Keratinocyte (primary cell): ENCODE data around the gene SDE2.

Experiments
- EZH2 ChIP-seq: IDR thresholded peaks from one replicate; pipeline ENCODE4 v1.6.1; 2012; ENCODE audit warnings: inconsistent platforms, mild to moderate bottlenecking, low read length, moderate library complexity
- TF ChIP-seq, protein P1 (sequence below), 3 experiments: IDR thresholded peaks in 1 of 3; conservative IDR thresholded peaks in 1 of 3; optimal IDR thresholded peaks in 1 of 3; 2 replicates in 2 of 3; 3 replicates in 1 of 3; pipeline versions ENCODE3 to v1.5.1; 2011; ENCODE audit warnings: low read length in 3 of 3, mild to moderate bottlenecking in 3 of 3, moderate library complexity in 2 of 3, control low read depth in 1 of 3, inconsistent platforms in 1 of 3; ENCODE audit not compliant: insufficient read depth in 2 of 3; ENCODE audit errors: extremely low read depth in 1 of 3

DNA sequence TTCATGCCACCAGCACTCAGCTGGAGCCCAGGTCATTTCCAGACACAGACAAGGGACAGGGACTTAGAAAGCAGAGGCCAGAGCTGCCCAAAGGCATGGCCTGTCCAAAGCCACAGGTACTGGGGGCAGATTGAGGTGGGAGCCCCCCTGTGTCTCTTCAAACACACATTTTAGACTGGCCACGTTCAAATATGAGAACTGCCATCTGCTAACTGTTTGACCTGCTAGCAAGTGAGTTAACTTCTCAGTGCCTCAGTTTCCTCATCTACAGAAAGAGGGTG, 57.3 kb downstream of the SDE2 start:
- TF ChIP-seq, protein P1, sequence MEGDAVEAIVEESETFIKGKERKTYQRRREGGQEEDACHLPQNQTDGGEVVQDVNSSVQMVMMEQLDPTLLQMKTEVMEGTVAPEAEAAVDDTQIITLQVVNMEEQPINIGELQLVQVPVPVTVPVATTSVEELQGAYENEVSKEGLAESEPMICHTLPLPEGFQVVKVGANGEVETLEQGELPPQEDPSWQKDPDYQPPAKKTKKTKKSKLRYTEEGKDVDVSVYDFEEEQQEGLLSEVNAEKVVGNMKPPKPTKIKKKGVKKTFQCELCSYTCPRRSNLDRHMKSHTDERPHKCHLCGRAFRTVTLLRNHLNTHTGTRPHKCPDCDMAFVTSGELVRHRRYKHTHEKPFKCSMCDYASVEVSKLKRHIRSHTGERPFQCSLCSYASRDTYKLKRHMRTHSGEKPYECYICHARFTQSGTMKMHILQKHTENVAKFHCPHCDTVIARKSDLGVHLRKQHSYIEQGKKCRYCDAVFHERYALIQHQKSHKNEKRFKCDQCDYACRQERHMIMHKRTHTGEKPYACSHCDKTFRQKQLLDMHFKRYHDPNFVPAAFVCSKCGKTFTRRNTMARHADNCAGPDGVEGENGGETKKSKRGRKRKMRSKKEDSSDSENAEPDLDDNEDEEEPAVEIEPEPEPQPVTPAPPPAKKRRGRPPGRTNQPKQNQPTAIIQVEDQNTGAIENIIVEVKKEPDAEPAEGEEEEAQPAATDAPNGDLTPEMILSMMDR (optimal IDR thresholded peaks at IDR 0.05 in 1 of 3, IDR thresholded peaks at IDR 0.05 in 1 of 3, conservative IDR thresholded peaks at IDR 0.05 in 1 of 3; ENCODE audit: extremely low read depth in 1 of 3, insufficient read depth in 2 of 3, low read length in 3 of 3), result no peak
- TF ChIP-seq EZH2, result no peak
